Measurements from ENCODE around the gene ADGRB3. TPM values are rescaled to one million over a fixed set of nuclear protein-coding genes. Genes with fewer than 3 reads are reported as not detected.

Gene ADGRB3
- total and polyA plus RNA-seq, 2 donors (not counting 1 experiment from before 2014, with no cell fraction given), result not detected

GRCh38 chr6:68710916-68711315 is 75.8 kb downstream of the ADGRB3 start:
- Histone ChIP-seq H3K27ac (ENCODE audit: low read length in 2 of 2) (no peak overlapping the region), H3K9me3 (ENCODE audit: control extremely low read depth in 1 of 3, control insufficient read depth in 2 of 3, insufficient read depth in 1 of 3, low read length in 2 of 3) (no peaks in the 10 kb centered on the region), H2AFZ (ENCODE audit: insufficient read depth, low read depth, low read length, poor library complexity, severe bottlenecking) (no peak overlapping the region), H3K4me1 (ENCODE audit: control insufficient read depth in 2 of 2, insufficient read depth in 2 of 2, low read length in 2 of 2) (no peaks in the 10 kb centered on the region), H3K27me3 (replicated peaks in 1 of 4; ENCODE audit: control extremely low read depth in 1 of 4, control insufficient read depth in 3 of 4, insufficient read depth in 4 of 4, low read length in 3 of 4) (no peaks in the 10 kb centered on the region), H4K20me1 (ENCODE audit: control insufficient read depth, insufficient read depth, low read length, poor library complexity, severe bottlenecking) (no peaks in the 10 kb centered on the region), H3K4me2 (replicated peaks; ENCODE audit: low read depth, low read length, poor library complexity, severe bottlenecking) (no peak overlapping the region), H3K4me3 (ENCODE audit: control extremely low read depth in 1 of 5, extremely low read depth in 1 of 5, insufficient read depth in 1 of 5, low read depth in 2 of 5, low read length in 4 of 5) (no peak overlapping the region), H3K79me2 (ENCODE audit: control insufficient read depth, insufficient read depth, low read length) (no peaks in the 10 kb centered on the region), H3K36me3 (replicated peaks in 1 of 2; ENCODE audit: control extremely low read depth in 1 of 2, control insufficient read depth in 1 of 2, extremely low read depth in 1 of 2, insufficient read depth in 2 of 2, low read length in 1 of 2) (no peaks in the 10 kb centered on the region), H3K9ac (ENCODE audit: low read length) (no peak overlapping the region)
- intact Hi-C loops (cut with micrococcal nuclease), result no loop called here
- Mint-ChIP-seq H3K27me3 (no peaks in the 10 kb centered on the region), H3K27ac (no peak overlapping the region), H3K4me1 (no peaks in the 10 kb centered on the region), H3K9me3 (ENCODE audit: insufficient read depth) (no peaks in the 10 kb centered on the region), H3K4me3 (no peak overlapping the region)
- ATAC-seq (ENCODE audit: low read depth) (no peak), DNase-seq (no peak)
- no peak for TF ChIP-seq CTCF (IDR thresholded peaks at IDR 0.05)
- ChIA-PET CTCF (no interaction called here), POLR2A (no interaction called here)
- 56% methylated on average over 1 of the region's 3 CpGs for WGBS (ENCODE audit: insufficient coverage)

- Histone ChIP-seq H3K9ac (ENCODE audit: low read length) (no peak overlapping the region), H3K36me3 (replicated peaks in 1 of 2; ENCODE audit: control extremely low read depth in 1 of 2, control insufficient read depth in 1 of 2, extremely low read depth in 1 of 2, insufficient read depth in 2 of 2, low read length in 1 of 2) (no peaks in the 10 kb centered on the region), H3K9me3 (ENCODE audit: control extremely low read depth in 1 of 3, control insufficient read depth in 2 of 3, insufficient read depth in 1 of 3, low read length in 2 of 3) (no peaks in the 10 kb centered on the region), H3K79me2 (ENCODE audit: control insufficient read depth, insufficient read depth, low read length) (no peaks in the 10 kb centered on the region), H3K27ac (ENCODE audit: low read length in 2 of 2) (no peak overlapping the region), H4K20me1 (ENCODE audit: control insufficient read depth, insufficient read depth, low read length, poor library complexity, severe bottlenecking) (no peaks in the 10 kb centered on the region), H3K4me3 (ENCODE audit: control extremely low read depth in 1 of 5, extremely low read depth in 1 of 5, insufficient read depth in 1 of 5, low read depth in 2 of 5, low read length in 4 of 5) (no peak overlapping the region), H3K4me2 (replicated peaks; ENCODE audit: low read depth, low read length, poor library complexity, severe bottlenecking) (no peak overlapping the region), H3K27me3 (replicated peaks in 1 of 4; ENCODE audit: control extremely low read depth in 1 of 4, control insufficient read depth in 3 of 4, insufficient read depth in 4 of 4, low read length in 3 of 4) (no peaks in the 10 kb centered on the region), H2AFZ (ENCODE audit: insufficient read depth, low read depth, low read length, poor library complexity, severe bottlenecking) (no peak overlapping the region), H3K4me1 (ENCODE audit: control insufficient read depth in 2 of 2, insufficient read depth in 2 of 2, low read length in 2 of 2) (no peaks in the 10 kb centered on the region)
- no peak overlapping the region for H3K4me3 Mint-ChIP-seq
- H3K27me3 Mint-ChIP-seq, result no peaks in the 10 kb centered on the region
- intact Hi-C loops (cut with micrococcal nuclease), result no loop called here
- CTCF ChIA-PET, result no interaction called here
- no peak for ATAC-seq (ENCODE audit: low read depth)
- TF ChIP-seq EZH2 (IDR thresholded peaks at IDR 0.05; ENCODE audit: borderline replicate concordance, insufficient read depth, low read depth, low read length, poor library complexity, severe bottlenecking) (no peak), CTCF (IDR thresholded peaks at IDR 0.05) (no peak)
- no peaks in the 10 kb centered on the region for H3K4me1 Mint-ChIP-seq
- WGBS (ENCODE audit: insufficient coverage), result no CpG with 5 or more reads among the region's 2 CpGs
- DNase-seq, result no peak
- H3K27ac Mint-ChIP-seq, result no peak overlapping the region
- H3K9me3 Mint-ChIP-seq (ENCODE audit: insufficient read depth), result no peaks in the 10 kb centered on the region
- POLR2A ChIA-PET, result no interaction called here
These were observed 76.4 kb downstream of the ADGRB3 start for GRCh38 chr6:68711386-68712000.
